Neural cell (in vitro differentiated cells): ENCODE measurements around the gene NOP16. TPM values are rescaled to one million over a fixed set of nuclear protein-coding genes. Genes with fewer than 3 reads are reported as not detected.
"Not testable (repeated sequence)": the region's sequence is repeated elsewhere in the genome, so short reads cannot be mapped to it uniquely, and the experiment has no call there.

Source experiments
- H2AFZ ChIP-seq: fragments of 200-600, 300-800 bp; sonication (generic), shearing (Covaris generic); 2 replicates; pipeline ENCODE4 v1.6.0; 2014; ENCODE audit warnings: low read depth, mild to moderate bottlenecking, antibody characterized with exemption, low read length, moderate library complexity
- H3F3A ChIP-seq: fragments of 200-600 bp; shearing (Covaris generic); 2 replicates; pipeline ENCODE4 v1.6.1; 2016; ENCODE audit warnings: mild to moderate bottlenecking, moderate library complexity, mixed read lengths, antibody characterized with exemption, low read length; ENCODE audit not compliant: insufficient read depth, poor library complexity, severe bottlenecking
- H3K27ac ChIP-seq: fragments of 200-600, 300-800 bp; sonication (generic), shearing (Covaris generic); 2 replicates; pipeline ENCODE4 v1.5.1; 2014; ENCODE audit warnings: mild to moderate bottlenecking, low read length, moderate library complexity
- H3K27me3 ChIP-seq: fragments of 300-800, 200-600 bp; sonication (generic), shearing (Covaris generic); 2 replicates; pipeline ENCODE4 v1.6.0; 2014; ENCODE audit warnings: mild to moderate bottlenecking, low read depth, low read length, moderate library complexity; ENCODE audit not compliant: insufficient read depth
- H3K36me3 ChIP-seq: fragments of 300-800, 200-600 bp; sonication (generic), shearing (Covaris generic); 2 replicates; pipeline ENCODE4 v1.5.1; 2014; ENCODE audit warnings: mild to moderate bottlenecking, antibody characterized with exemption, low read length, moderate library complexity; ENCODE audit not compliant: insufficient read depth
- H3K4me2 ChIP-seq: fragments of 300-800, 200-600 bp; sonication (generic), shearing (Covaris generic); 2 replicates; pipeline ENCODE4 v1.6.0; 2014; ENCODE audit warnings: mild to moderate bottlenecking, low read length
- H3K4me3 ChIP-seq: fragments of 300-800, 200-600 bp; sonication (generic), shearing (Covaris generic); 2 replicates; pipeline ENCODE4 v1.5.1; 2014; ENCODE audit warnings: mild to moderate bottlenecking, low read length, moderate library complexity
- H3K79me2 ChIP-seq: fragments of 200-600 bp; shearing (Covaris generic); replicated peaks from 2 replicates; pipeline ENCODE4 v1.6.0; 2014; ENCODE audit warnings: mild to moderate bottlenecking, low read length, moderate library complexity; ENCODE audit not compliant: insufficient read depth
- H3K9ac ChIP-seq: fragments of 300-800, 200-600 bp; sonication (generic), shearing (Covaris generic); 2 replicates; pipeline ENCODE4 v1.6.1; 2016; ENCODE audit warnings: mild to moderate bottlenecking, low read length, mixed read lengths
- H3K9me2 ChIP-seq: fragments of 200-600 bp; shearing (Covaris generic); 2 replicates; pipeline ENCODE4 v1.6.1; 2016; ENCODE audit warnings: mild to moderate bottlenecking, low read length, mixed read lengths; ENCODE audit not compliant: insufficient read depth
- H3K9me3 ChIP-seq: fragments of 200-600, 300-800 bp; sonication (generic), shearing (Covaris generic); 2 replicates; pipeline ENCODE4 v1.6.1; 2016; ENCODE audit warnings: mild to moderate bottlenecking, mixed run types, low read length, moderate library complexity, mixed read lengths
- H4K20me1 ChIP-seq: fragments of 200-600 bp; shearing (Covaris generic); 2 replicates; pipeline ENCODE4 v1.6.1; 2016; ENCODE audit warnings: mild to moderate bottlenecking, mixed run types; ENCODE audit not compliant: insufficient read depth
- EP300 ChIP-seq: fragments of 450-650 bp; conservative IDR thresholded peaks from 2 replicates; pipeline ENCODE4 v1.6.1; 2014; ENCODE audit warnings: antibody characterized with exemption, mild to moderate bottlenecking, moderate library complexity; ENCODE audit not compliant: poor library complexity, severe bottlenecking
- EZH2 ChIP-seq: fragments of 200-600, 300-800 bp; shearing (Covaris generic), sonication (generic); IDR thresholded peaks from 2 replicates; pipeline ENCODE4 v1.6.1; 2014; ENCODE audit warnings: antibody characterized with exemption, low read length, borderline replicate concordance, mild to moderate bottlenecking; ENCODE audit not compliant: insufficient read depth, poor library complexity, severe bottlenecking
- MXI1 ChIP-seq: fragments of 450-650 bp; conservative IDR thresholded peaks from 2 replicates; pipeline ENCODE4 v1.6.1; 2014; ENCODE audit warnings: antibody characterized with exemption, mild to moderate bottlenecking; ENCODE audit not compliant: poor library complexity, severe bottlenecking
- POLR2AphosphoS5 ChIP-seq: IDR thresholded peaks from 2 replicates; pipeline ENCODE4 v1.6.1; 2012
- RAD21 ChIP-seq: fragments of 450-650 bp; conservative IDR thresholded peaks from 2 replicates; pipeline ENCODE4 v1.6.1; 2014; ENCODE audit warnings: antibody characterized with exemption, mild to moderate bottlenecking, moderate library complexity
- SMC3 ChIP-seq: fragments of 450-650 bp; conservative IDR thresholded peaks from 2 replicates; pipeline ENCODE4 v1.6.1; 2014; ENCODE audit warnings: antibody characterized with exemption, mild to moderate bottlenecking, moderate library complexity; ENCODE audit not compliant: poor library complexity
- TAF1 ChIP-seq: IDR thresholded peaks from 2 replicates; pipeline ENCODE4 v1.6.1; 2012; ENCODE audit warnings: low read depth
- polyA plus RNA-seq: library from polyadenylated mRNA; depleted of rRNA; stranded (reverse); fragments of >200 nt; gene quantifications from 2 replicates; pipeline ENCODE4 v1.2.3, GENCODE V29; 2014
- TF ChIP-seq, protein P1 (sequence below): IDR thresholded peaks from 2 replicates; pipeline ENCODE4 v1.6.1; 2012; ENCODE audit warnings: borderline replicate concordance
- TF ChIP-seq, protein P2 (sequence below): fragments of 450-650 bp; IDR thresholded peaks from 2 replicates; pipeline ENCODE4 v1.5.1; 2014; ENCODE audit warnings: antibody characterized with exemption, mild to moderate bottlenecking, moderate library complexity; ENCODE audit not compliant: poor library complexity, severe bottlenecking

The NOP16 gene
- polyA plus RNA-seq, 1 donor from 2014 or later: 23.9 TPM

DNA sequence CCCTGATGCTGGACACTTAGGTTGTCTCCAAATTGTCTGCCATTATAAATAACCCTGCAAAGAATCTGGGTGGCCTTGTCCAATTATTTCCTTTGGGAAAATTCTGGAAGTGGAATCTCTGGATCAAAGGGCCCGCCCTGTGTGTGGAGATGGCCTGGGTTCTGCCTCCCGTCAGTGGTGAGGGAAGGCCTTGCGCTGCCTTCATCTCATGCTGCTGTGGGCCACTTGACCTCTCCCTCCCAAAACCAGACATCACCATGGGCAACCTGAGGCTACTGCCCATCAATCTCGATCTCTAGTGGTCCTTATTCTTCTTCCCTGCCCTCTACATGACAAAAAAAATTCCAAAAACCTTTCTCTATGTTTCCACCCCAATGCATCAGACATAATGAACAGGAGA is 21.4 kb upstream of the NOP16 start:
- TF ChIP-seq RAD21 (no peak), TAF1 (no peak), EZH2 (no peak), EP300 (no peak), POLR2AphosphoS5 (no peak), SMC3 (no peak), MXI1 (no peak)
- TF ChIP-seq, protein P1, sequence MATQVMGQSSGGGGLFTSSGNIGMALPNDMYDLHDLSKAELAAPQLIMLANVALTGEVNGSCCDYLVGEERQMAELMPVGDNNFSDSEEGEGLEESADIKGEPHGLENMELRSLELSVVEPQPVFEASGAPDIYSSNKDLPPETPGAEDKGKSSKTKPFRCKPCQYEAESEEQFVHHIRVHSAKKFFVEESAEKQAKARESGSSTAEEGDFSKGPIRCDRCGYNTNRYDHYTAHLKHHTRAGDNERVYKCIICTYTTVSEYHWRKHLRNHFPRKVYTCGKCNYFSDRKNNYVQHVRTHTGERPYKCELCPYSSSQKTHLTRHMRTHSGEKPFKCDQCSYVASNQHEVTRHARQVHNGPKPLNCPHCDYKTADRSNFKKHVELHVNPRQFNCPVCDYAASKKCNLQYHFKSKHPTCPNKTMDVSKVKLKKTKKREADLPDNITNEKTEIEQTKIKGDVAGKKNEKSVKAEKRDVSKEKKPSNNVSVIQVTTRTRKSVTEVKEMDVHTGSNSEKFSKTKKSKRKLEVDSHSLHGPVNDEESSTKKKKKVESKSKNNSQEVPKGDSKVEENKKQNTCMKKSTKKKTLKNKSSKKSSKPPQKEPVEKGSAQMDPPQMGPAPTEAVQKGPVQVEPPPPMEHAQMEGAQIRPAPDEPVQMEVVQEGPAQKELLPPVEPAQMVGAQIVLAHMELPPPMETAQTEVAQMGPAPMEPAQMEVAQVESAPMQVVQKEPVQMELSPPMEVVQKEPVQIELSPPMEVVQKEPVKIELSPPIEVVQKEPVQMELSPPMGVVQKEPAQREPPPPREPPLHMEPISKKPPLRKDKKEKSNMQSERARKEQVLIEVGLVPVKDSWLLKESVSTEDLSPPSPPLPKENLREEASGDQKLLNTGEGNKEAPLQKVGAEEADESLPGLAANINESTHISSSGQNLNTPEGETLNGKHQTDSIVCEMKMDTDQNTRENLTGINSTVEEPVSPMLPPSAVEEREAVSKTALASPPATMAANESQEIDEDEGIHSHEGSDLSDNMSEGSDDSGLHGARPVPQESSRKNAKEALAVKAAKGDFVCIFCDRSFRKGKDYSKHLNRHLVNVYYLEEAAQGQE: no peak
- TF ChIP-seq, protein P2, sequence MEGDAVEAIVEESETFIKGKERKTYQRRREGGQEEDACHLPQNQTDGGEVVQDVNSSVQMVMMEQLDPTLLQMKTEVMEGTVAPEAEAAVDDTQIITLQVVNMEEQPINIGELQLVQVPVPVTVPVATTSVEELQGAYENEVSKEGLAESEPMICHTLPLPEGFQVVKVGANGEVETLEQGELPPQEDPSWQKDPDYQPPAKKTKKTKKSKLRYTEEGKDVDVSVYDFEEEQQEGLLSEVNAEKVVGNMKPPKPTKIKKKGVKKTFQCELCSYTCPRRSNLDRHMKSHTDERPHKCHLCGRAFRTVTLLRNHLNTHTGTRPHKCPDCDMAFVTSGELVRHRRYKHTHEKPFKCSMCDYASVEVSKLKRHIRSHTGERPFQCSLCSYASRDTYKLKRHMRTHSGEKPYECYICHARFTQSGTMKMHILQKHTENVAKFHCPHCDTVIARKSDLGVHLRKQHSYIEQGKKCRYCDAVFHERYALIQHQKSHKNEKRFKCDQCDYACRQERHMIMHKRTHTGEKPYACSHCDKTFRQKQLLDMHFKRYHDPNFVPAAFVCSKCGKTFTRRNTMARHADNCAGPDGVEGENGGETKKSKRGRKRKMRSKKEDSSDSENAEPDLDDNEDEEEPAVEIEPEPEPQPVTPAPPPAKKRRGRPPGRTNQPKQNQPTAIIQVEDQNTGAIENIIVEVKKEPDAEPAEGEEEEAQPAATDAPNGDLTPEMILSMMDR: no peak
- Histone ChIP-seq H3F3A (no peaks in the 10 kb centered on the region), H3K4me3 (no peak overlapping the region), H3K27me3 (no peaks in the 10 kb centered on the region), H3K9me3 (no peaks in the 10 kb centered on the region), H3K9me2 (no peaks in the 10 kb centered on the region), H3K9ac (no peak overlapping the region), H3K36me3 (no peaks in the 10 kb centered on the region), H3K4me2 (no peak overlapping the region), H3K79me2 (no peaks in the 10 kb centered on the region), H3K27ac (no peak overlapping the region), H2AFZ (no peak overlapping the region), H4K20me1 (no peaks in the 10 kb centered on the region)

DNA sequence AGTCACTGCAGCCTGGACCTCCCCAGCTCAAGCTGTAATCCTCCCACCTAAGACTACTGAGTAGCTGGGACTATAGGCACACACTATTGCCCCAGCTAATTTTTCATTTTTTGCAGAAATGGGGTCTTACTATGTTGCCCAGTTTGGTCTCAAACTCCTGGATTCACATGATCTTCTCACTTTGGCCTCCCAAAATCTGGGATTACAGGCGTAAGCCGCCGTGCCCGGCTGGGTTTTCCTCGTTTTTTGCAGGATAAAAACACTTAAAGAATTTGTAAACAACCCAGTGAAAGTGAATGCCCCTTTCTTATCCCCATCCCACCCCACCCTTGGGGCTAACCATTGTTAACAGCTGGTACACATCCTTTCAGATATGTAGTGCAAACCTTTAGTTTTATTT is 20.2 kb upstream of the NOP16 start:
- Histone ChIP-seq H3K9ac (no peak overlapping the region), H3K79me2 (no peaks in the 10 kb centered on the region), H3K4me3 (no peak overlapping the region), H3K27ac (no peak overlapping the region), H3F3A (no peaks in the 10 kb centered on the region), H4K20me1 (no peaks in the 10 kb centered on the region), H3K27me3 (no peaks in the 10 kb centered on the region), H2AFZ (no peak overlapping the region), H3K9me2 (no peaks in the 10 kb centered on the region), H3K4me2 (no peak overlapping the region), H3K9me3 (no peaks in the 10 kb centered on the region), H3K36me3 (no peaks in the 10 kb centered on the region)
- TF ChIP-seq, protein P2: no peak
- TF ChIP-seq EZH2 (no peak), MXI1 (no peak), TAF1 (no peak), SMC3 (no peak), EP300 (no peak), RAD21 (no peak), POLR2AphosphoS5 (no peak)
- TF ChIP-seq, protein P1: no peak

DNA sequence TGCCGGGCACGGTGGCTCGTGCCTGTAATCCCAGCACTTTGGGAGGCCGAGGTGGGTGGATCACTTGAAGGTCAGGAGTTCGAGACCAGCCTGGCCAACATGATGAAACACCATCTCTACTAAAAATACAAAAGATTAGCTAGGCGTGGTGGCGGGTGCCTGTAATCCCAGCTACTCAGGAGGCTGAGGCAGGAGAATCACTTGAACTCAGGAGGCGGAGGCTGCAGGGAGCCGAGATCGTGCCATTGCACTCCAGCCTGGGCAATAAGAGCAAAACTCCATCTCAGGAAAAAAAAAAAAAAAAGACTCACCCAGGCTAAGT is 19.8 kb upstream of the NOP16 start:
- not testable (repeated sequence) for H3K27ac ChIP-seq

More for the DNA sequence above, 19.8 kb upstream of the NOP16 start:
- H3F3A ChIP-seq, H3K9ac ChIP-seq, H3K4me3 ChIP-seq, H3K79me2 ChIP-seq, H4K20me1 ChIP-seq, H2AFZ ChIP-seq, H3K27me3 ChIP-seq, H3K4me2 ChIP-seq, H3K9me2 ChIP-seq, H3K9me3 ChIP-seq, H3K36me3 ChIP-seq: not testable (repeated sequence)
